HepG2 (cell line): Measurements from ENCODE around the gene SCAF4. TPM values are rescaled to one million over a fixed set of nuclear protein-coding genes. Genes with fewer than 3 reads are reported as not detected.
A peak's percentile ranks its signal among the peaks of the same experiment; 100 is the strongest.

Experiments used
- ATRX ChIP-seq: sonication (generic); formaldehyde crosslinking; IDR thresholded peaks from 2 replicates; pipeline ENCODE4 v1.4.0; 2020; ENCODE audit warnings: missing genetic modification reagents, borderline replicate concordance
- CREB1 ChIP-seq, 2 experiments: fragments of 450-650 bp in 1 of 2; IDR thresholded peaks; 2 replicates each; pipeline ENCODE4 v1.6.1; 2016 to 2017; ENCODE audit warnings: control low read depth in 1 of 2, mild to moderate bottlenecking in 1 of 2, missing compliant biosample characterization in 1 of 2, missing genetic modification characterization in 1 of 2
- DMTF1 ChIP-seq: sonication (generic); formaldehyde crosslinking; IDR thresholded peaks from 2 replicates; pipeline ENCODE4 v1.4.0; 2020; ENCODE audit warnings: mild to moderate bottlenecking, missing genetic modification reagents
- FOXA3 ChIP-seq: IDR thresholded peaks from 2 replicates; pipeline ENCODE4 v1.6.1; 2016; ENCODE audit warnings: missing genetic modification reagents, missing compliant biosample characterization
- GABPA ChIP-seq, 2 experiments: IDR thresholded peaks; 2 replicates each; pipeline ENCODE4 v1.6.1; 2011 to 2016; ENCODE audit warnings: low read depth in 2 of 2, low read length in 1 of 2, missing biosample characterization in 1 of 2, missing genetic modification characterization in 1 of 2
- HNF1A ChIP-seq, 2 experiments: sonication (generic) in 1 of 2; formaldehyde crosslinking in 1 of 2; IDR thresholded peaks; 2 replicates each; pipeline versions ENCODE4 v1.4.0 to v1.6.1; 2016 to 2020; ENCODE audit warnings: borderline replicate concordance in 1 of 2, low read depth in 1 of 2, mild to moderate bottlenecking in 1 of 2, missing genetic modification reagents in 1 of 2
- KDM5B ChIP-seq: sonication (generic); formaldehyde crosslinking; IDR thresholded peaks from 2 replicates; pipeline ENCODE4 v1.4.0; 2020; ENCODE audit warnings: missing genetic modification reagents, mild to moderate bottlenecking, borderline replicate concordance
- KMT2B ChIP-seq: IDR thresholded peaks from 2 replicates; pipeline ENCODE4 v1.6.1; 2016; ENCODE audit warnings: missing genetic modification reagents, missing compliant biosample characterization
- MIXL1 ChIP-seq: IDR thresholded peaks from 2 replicates; pipeline ENCODE4 v1.6.1; 2016
- PBX3 ChIP-seq: sonication (generic); formaldehyde crosslinking; IDR thresholded peaks from 2 replicates; pipeline ENCODE4 v1.8.1; 2023; ENCODE audit warnings: missing genetic modification reagents, inconsistent platforms, borderline replicate concordance
- SNAPC5 ChIP-seq: sonication (generic); formaldehyde crosslinking; IDR thresholded peaks from 2 replicates; pipeline ENCODE4 v1.8.1; 2023; ENCODE audit warnings: mild to moderate bottlenecking, missing genetic modification reagents, borderline replicate concordance
- SP5 ChIP-seq: IDR thresholded peaks from 2 replicates; pipeline ENCODE4 v1.6.1; 2016; ENCODE audit warnings: low read depth, borderline replicate concordance
- ZNF224 ChIP-seq: sonication (generic); formaldehyde crosslinking; IDR thresholded peaks from 2 replicates; pipeline ENCODE4 v1.5.0; 2020; ENCODE audit warnings: mild to moderate bottlenecking, missing genetic modification reagents
- ZNF256 ChIP-seq: sonication (generic); formaldehyde crosslinking; conservative IDR thresholded peaks from 2 replicates; pipeline ENCODE4 v1.4.0; 2020; ENCODE audit warnings: missing genetic modification reagents
- ZNF317 ChIP-seq: sonication (generic); formaldehyde crosslinking; IDR thresholded peaks from 2 replicates; pipeline ENCODE4 v1.5.0; 2020; ENCODE audit warnings: mild to moderate bottlenecking, missing genetic modification reagents
- ZNF441 ChIP-seq: sonication (generic); formaldehyde crosslinking; IDR thresholded peaks from 2 replicates; pipeline ENCODE4 v1.7.0; 2021; ENCODE audit warnings: missing genetic modification reagents, borderline replicate concordance
- ZNF460 ChIP-seq: sonication (generic); formaldehyde crosslinking; IDR thresholded peaks from 2 replicates; pipeline ENCODE4 v1.5.1; 2020; ENCODE audit warnings: missing genetic modification reagents, mild to moderate bottlenecking, borderline replicate concordance
- ZNF710 ChIP-seq: sonication (generic); formaldehyde crosslinking; IDR thresholded peaks from 2 replicates; pipeline ENCODE4 v1.5.0; 2020; ENCODE audit warnings: mild to moderate bottlenecking, missing genetic modification reagents, borderline replicate concordance
- ZNF775 ChIP-seq: sonication (generic); formaldehyde crosslinking; IDR thresholded peaks from 2 replicates; pipeline ENCODE4 v1.4.0; 2020; ENCODE audit warnings: missing genetic modification reagents, mild to moderate bottlenecking, moderate library complexity, borderline replicate concordance
- ZSCAN22 ChIP-seq: sonication (generic); formaldehyde crosslinking; IDR thresholded peaks from 2 replicates; pipeline ENCODE4 v1.4.0; 2020; ENCODE audit warnings: mild to moderate bottlenecking, missing genetic modification reagents
- polyA plus RNA-seq, 8 experiments: library from polyadenylated mRNA; depleted of rRNA in 3 of 8; stranded (reverse) in 7 of 8; unstranded in 1 of 8; fragments of >200 nt; fragmentation: Illumina TruSeq in 4 of 8; extraction: Trizol in 4 of 8; gene quantifications; 2 replicates each; pipeline versions ENCODE4 v1.2.1 to v1.2.3, GENCODE V29; 2011 to 2016; ENCODE audit warnings: low read depth in 4 of 8, missing spikeins in 1 of 8, mixed read lengths in 1 of 8; ENCODE audit not compliant: insufficient read depth in 1 of 8
- total RNA-seq, 5 experiments: library from RNA; depleted of rRNA; stranded (reverse); fragments of >200 nt; fragmentation: Illumina TruSeq; extraction: Trizol; gene quantifications; 2 replicates each; pipeline ENCODE4 v1.2.3, GENCODE V29; 2016; ENCODE audit warnings: low read depth in 1 of 5

Gene SCAF4
- total and polyA plus RNA-seq, 2 of the 13 experiments (the other 11 are each of a cell fraction or from before 2014, with no cell fraction given) = 9.1 to 11.5 TPM

- TF ChIP-seq HNF1A (IDR thresholded peaks at IDR 0.05; ENCODE audit: low read depth) = no peak
- peak; percentile 29; the same call in 1 of the 2 replicates for TF ChIP-seq HNF1A (CRISPR knock-in tag; IDR thresholded peaks at IDR 0.05; ENCODE audit: borderline replicate concordance)
- TF ChIP-seq ZNF441 (CRISPR knock-in tag) = no peak
- no peak for TF ChIP-seq ZNF224 (CRISPR knock-in tag)
- peak; percentile 56; the same call in 1 of the 2 replicates for TF ChIP-seq MIXL1
- no peak for TF ChIP-seq ZNF256
- no peak for TF ChIP-seq GABPA (IDR thresholded peaks at IDR 0.05; ENCODE audit: low read depth, low read length)
- TF ChIP-seq GABPA (CRISPR knock-in tag; IDR thresholded peaks at IDR 0.05; ENCODE audit: low read depth) = 0 out of 2 replicates have a peak, but pooled peaks have one; percentile 14
- 0 out of 2 replicates have a peak, but pooled peaks have one; percentile 54 for TF ChIP-seq ZSCAN22
- 0 out of 2 replicates have a peak, but pooled peaks have one; percentile 78 for TF ChIP-seq DMTF1 (CRISPR knock-in tag)
- TF ChIP-seq ZNF775 (CRISPR knock-in tag) = no peak
- TF ChIP-seq ZNF460 (CRISPR knock-in tag) = no peak
- TF ChIP-seq ZNF710 (CRISPR knock-in tag) = peak; percentile 4; the same call in 1 of the 2 replicates
- TF ChIP-seq KMT2B (CRISPR knock-in tag) = 0 out of 2 replicates have a peak, but pooled peaks have one; percentile 67
- no peak for TF ChIP-seq CREB1 (IDR thresholded peaks at IDR 0.05)
- TF ChIP-seq CREB1 (CRISPR knock-in tag; IDR thresholded peaks at IDR 0.05) = peak; percentile 37; the same call in 1 of the 2 replicates
- TF ChIP-seq ZNF317 (CRISPR knock-in tag) = no peak
- peak; percentile 22; the same call in 1 of the 2 replicates for TF ChIP-seq FOXA3 (CRISPR knock-in tag)
- TF ChIP-seq PBX3 (CRISPR knock-in tag) = no peak
- TF ChIP-seq SP5 (CRISPR knock-in tag) = peak; percentile 72; the same call in 1 of the 2 replicates
- no peak for TF ChIP-seq ATRX (CRISPR knock-in tag)
- no peak for TF ChIP-seq SNAPC5 (CRISPR knock-in tag)
- no peak for TF ChIP-seq KDM5B (CRISPR knock-in tag)
Observed at GRCh38 chr21:31659286-31659535, 72.7 kb downstream of the SCAF4 start (continued).
